Measurements from ENCODE around the gene PRRT4.

DNA sequence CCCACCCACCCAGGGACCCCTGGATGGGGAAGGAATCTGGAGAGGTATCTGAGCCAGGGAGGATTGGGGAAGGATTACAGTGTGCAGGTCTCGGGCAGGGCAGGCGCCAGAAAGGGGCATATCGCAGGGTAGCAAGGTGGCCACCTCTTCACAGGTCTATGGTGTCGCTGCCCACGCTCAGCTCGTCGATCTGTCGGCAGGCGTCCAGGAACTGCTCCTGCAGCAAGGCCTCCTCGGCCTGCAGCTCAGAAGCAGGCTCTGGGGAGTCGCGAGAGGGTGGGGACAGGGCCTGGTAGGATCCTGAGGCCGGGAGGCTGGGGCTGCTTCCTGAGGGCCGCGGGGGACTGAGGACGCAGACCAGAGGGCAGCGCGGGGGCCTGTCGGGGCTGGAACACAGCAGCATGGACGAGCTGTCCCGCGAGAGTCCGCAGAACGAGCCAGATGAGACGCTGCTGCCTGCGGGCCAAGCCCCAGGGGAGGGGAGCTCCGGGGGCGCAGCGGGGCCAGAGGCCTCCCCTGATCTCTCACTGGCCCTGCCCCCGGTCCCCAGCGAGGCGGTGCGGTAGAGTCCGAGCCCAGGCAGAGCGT is 10.7 kb downstream of the PRRT4 start:
- no peak for TF ChIP-seq RFX1 (IDR thresholded peaks at IDR 0.05)
- TF ChIP-seq MAZ (IDR thresholded peaks at IDR 0.05; ENCODE audit: borderline replicate concordance, low read depth, low read length) = no peak
- TF ChIP-seq MAZ (CRISPR knock-in tag; IDR thresholded peaks at IDR 0.05; ENCODE audit: low read depth) = no peak
- TF ChIP-seq, protein P1, sequence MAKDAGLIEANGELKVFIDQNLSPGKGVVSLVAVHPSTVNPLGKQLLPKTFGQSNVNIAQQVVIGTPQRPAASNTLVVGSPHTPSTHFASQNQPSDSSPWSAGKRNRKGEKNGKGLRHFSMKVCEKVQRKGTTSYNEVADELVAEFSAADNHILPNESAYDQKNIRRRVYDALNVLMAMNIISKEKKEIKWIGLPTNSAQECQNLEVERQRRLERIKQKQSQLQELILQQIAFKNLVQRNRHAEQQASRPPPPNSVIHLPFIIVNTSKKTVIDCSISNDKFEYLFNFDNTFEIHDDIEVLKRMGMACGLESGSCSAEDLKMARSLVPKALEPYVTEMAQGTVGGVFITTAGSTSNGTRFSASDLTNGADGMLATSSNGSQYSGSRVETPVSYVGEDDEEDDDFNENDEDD (CRISPR knock-in tag; IDR thresholded peaks at IDR 0.05; ENCODE audit: borderline replicate concordance) = no peak
- TF ChIP-seq, protein P2, sequence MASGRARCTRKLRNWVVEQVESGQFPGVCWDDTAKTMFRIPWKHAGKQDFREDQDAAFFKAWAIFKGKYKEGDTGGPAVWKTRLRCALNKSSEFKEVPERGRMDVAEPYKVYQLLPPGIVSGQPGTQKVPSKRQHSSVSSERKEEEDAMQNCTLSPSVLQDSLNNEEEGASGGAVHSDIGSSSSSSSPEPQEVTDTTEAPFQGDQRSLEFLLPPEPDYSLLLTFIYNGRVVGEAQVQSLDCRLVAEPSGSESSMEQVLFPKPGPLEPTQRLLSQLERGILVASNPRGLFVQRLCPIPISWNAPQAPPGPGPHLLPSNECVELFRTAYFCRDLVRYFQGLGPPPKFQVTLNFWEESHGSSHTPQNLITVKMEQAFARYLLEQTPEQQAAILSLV (CRISPR knock-in tag; IDR thresholded peaks at IDR 0.05; ENCODE audit: borderline replicate concordance) = no peak
- TF ChIP-seq HOXD1 (CRISPR knock-in tag; IDR thresholded peaks at IDR 0.05) = no peak
- TF ChIP-seq, protein P3, sequence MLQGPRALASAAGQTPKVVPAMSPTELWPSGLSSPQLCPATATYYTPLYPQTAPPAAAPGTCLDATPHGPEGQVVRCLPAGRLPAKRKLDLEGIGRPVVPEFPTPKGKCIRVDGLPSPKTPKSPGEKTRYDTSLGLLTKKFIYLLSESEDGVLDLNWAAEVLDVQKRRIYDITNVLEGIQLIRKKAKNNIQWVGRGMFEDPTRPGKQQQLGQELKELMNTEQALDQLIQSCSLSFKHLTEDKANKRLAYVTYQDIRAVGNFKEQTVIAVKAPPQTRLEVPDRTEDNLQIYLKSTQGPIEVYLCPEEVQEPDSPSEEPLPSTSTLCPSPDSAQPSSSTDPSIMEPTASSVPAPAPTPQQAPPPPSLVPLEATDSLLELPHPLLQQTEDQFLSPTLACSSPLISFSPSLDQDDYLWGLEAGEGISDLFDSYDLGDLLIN (CRISPR knock-in tag; IDR thresholded peaks at IDR 0.05; ENCODE audit: borderline replicate concordance) = no peak
- TF ChIP-seq ZFP82 (CRISPR knock-in tag; IDR thresholded peaks at IDR 0.05; ENCODE audit: borderline replicate concordance) = no peak
- TF ChIP-seq, protein P4, sequence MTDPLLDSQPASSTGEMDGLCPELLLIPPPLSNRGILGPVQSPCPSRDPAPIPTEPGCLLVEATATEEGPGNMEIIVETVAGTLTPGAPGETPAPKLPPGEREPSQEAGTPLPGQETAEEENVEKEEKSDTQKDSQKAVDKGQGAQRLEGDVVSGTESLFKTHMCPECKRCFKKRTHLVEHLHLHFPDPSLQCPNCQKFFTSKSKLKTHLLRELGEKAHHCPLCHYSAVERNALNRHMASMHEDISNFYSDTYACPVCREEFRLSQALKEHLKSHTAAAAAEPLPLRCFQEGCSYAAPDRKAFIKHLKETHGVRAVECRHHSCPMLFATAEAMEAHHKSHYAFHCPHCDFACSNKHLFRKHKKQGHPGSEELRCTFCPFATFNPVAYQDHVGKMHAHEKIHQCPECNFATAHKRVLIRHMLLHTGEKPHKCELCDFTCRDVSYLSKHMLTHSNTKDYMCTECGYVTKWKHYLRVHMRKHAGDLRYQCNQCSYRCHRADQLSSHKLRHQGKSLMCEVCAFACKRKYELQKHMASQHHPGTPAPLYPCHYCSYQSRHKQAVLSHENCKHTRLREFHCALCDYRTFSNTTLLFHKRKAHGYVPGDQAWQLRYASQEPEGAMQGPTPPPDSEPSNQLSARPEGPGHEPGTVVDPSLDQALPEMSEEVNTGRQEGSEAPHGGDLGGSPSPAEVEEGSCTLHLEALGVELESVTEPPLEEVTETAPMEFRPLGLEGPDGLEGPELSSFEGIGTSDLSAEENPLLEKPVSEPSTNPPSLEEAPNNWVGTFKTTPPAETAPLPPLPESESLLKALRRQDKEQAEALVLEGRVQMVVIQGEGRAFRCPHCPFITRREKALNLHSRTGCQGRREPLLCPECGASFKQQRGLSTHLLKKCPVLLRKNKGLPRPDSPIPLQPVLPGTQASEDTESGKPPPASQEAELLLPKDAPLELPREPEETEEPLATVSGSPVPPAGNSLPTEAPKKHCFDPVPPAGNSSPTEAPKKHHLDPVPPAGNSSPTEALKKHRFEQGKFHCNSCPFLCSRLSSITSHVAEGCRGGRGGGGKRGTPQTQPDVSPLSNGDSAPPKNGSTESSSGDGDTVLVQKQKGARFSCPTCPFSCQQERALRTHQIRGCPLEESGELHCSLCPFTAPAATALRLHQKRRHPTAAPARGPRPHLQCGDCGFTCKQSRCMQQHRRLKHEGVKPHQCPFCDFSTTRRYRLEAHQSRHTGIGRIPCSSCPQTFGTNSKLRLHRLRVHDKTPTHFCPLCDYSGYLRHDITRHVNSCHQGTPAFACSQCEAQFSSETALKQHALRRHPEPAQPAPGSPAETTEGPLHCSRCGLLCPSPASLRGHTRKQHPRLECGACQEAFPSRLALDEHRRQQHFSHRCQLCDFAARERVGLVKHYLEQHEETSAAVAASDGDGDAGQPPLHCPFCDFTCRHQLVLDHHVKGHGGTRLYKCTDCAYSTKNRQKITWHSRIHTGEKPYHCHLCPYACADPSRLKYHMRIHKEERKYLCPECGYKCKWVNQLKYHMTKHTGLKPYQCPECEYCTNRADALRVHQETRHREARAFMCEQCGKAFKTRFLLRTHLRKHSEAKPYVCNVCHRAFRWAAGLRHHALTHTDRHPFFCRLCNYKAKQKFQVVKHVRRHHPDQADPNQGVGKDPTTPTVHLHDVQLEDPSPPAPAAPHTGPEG (CRISPR knock-in tag; IDR thresholded peaks at IDR 0.05) = no peak
- TF ChIP-seq, protein P5, sequence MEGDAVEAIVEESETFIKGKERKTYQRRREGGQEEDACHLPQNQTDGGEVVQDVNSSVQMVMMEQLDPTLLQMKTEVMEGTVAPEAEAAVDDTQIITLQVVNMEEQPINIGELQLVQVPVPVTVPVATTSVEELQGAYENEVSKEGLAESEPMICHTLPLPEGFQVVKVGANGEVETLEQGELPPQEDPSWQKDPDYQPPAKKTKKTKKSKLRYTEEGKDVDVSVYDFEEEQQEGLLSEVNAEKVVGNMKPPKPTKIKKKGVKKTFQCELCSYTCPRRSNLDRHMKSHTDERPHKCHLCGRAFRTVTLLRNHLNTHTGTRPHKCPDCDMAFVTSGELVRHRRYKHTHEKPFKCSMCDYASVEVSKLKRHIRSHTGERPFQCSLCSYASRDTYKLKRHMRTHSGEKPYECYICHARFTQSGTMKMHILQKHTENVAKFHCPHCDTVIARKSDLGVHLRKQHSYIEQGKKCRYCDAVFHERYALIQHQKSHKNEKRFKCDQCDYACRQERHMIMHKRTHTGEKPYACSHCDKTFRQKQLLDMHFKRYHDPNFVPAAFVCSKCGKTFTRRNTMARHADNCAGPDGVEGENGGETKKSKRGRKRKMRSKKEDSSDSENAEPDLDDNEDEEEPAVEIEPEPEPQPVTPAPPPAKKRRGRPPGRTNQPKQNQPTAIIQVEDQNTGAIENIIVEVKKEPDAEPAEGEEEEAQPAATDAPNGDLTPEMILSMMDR (CRISPR knock-in tag; IDR thresholded peaks at IDR 0.05) = no peak
- no peak for TF ChIP-seq MAFF (IDR thresholded peaks at IDR 0.05; ENCODE audit: low read depth, low read length)
- no peak for TF ChIP-seq YY1 (IDR thresholded peaks at IDR 0.05; ENCODE audit: insufficient read depth, insufficient replicate concordance, low read depth, low read length)
- no peak for TF ChIP-seq CBX5 (CRISPR knock-in tag; IDR thresholded peaks at IDR 0.05; ENCODE audit: borderline replicate concordance)
- TF ChIP-seq ZNF616 (CRISPR knock-in tag; IDR thresholded peaks at IDR 0.05; ENCODE audit: low read depth) = no peak
- TF ChIP-seq ZNF274 (CRISPR knock-in tag; IDR thresholded peaks at IDR 0.05) = no peak

Measured in HepG2 (cell line).